OCI-LY7 (cell line): ENCODE results near the gene UHRF1. TPM values are rescaled to one million over a fixed set of nuclear protein-coding genes. Genes with fewer than 3 reads are reported as not detected.

Source experiments
- BruUV-seq: library from RNA; stranded (reverse); fragments of 400-500 nt; replicated peaks from 2 replicates; lab custom pipeline; 2021; lab: Mats Ljungman, UMichigan
- CTCF ChIA-PET: fragments of 300-600 bp; sonication (Branson Sonifier 250); formaldehyde crosslinking; loops from one replicate; lab custom pipeline; 2022; ENCODE audit warnings: antibody characterized with exemption; ENCODE audit not compliant: unreplicated experiment; lab: Charles Lee
- POLR2A ChIA-PET: fragments of 300-600 bp; sonication (Branson Sonifier 250); formaldehyde crosslinking; loops from one replicate; lab custom pipeline; 2022; ENCODE audit warnings: antibody characterized with exemption; lab: Charles Lee
- DNase-seq: peaks from one replicate; pipeline ENCODE4 v3.0.0-alpha.2; 2015; ENCODE audit warnings: low spot score
- H2AFZ ChIP-seq: fragments of 200-600 bp; sonication (generic), shearing (Covaris generic); 2 replicates; pipeline ENCODE4 v1.6.1; 2014; ENCODE audit warnings: mild to moderate bottlenecking, antibody characterized with exemption, low read length, moderate library complexity
- H3K27ac ChIP-seq: fragments of 200-600 bp; sonication (generic); 2 replicates; pipeline ENCODE4 v1.5.1; 2014; ENCODE audit warnings: mixed run types, low read depth, mild to moderate bottlenecking, moderate library complexity, low read length, inconsistent platforms; ENCODE audit not compliant: poor library complexity, severe bottlenecking
- H3K36me3 ChIP-seq: fragments of 200-600 bp; sonication (generic); 2 replicates; pipeline ENCODE4 v1.6.1; 2014; ENCODE audit warnings: mild to moderate bottlenecking, antibody characterized with exemption, low read length, moderate library complexity, mixed read lengths; ENCODE audit not compliant: insufficient read depth
- H3K4me1 ChIP-seq: fragments of 200-600 bp; sonication (generic); 2 replicates; pipeline ENCODE4 v1.5.1; 2014; ENCODE audit warnings: mild to moderate bottlenecking, low read length; ENCODE audit not compliant: insufficient read depth, poor library complexity, severe bottlenecking
- H3K4me2 ChIP-seq: fragments of 200-600 bp; sonication (generic); 2 replicates; pipeline ENCODE4 v1.6.1; 2014; ENCODE audit warnings: mild to moderate bottlenecking, low read length
- H3K4me3 ChIP-seq: fragments of 200-600 bp; sonication (generic); 2 replicates; pipeline ENCODE4 v1.5.1; 2014; ENCODE audit warnings: mild to moderate bottlenecking, low read depth, low read length; ENCODE audit not compliant: poor library complexity, severe bottlenecking
- H3K79me2 ChIP-seq: fragments of 200-600 bp; sonication (generic); 2 replicates; pipeline ENCODE4 v1.6.1; 2016; ENCODE audit warnings: low read depth, mild to moderate bottlenecking, low read length, moderate library complexity, mixed read lengths; ENCODE audit not compliant: insufficient read depth
- H3K9me2 ChIP-seq: fragments of 200-600 bp; sonication (generic); 2 replicates; pipeline ENCODE4 v1.6.1; 2016; ENCODE audit warnings: mild to moderate bottlenecking, low read length, mixed read lengths; ENCODE audit not compliant: insufficient read depth
- H3K9me3 ChIP-seq: fragments of 200-600 bp; sonication (generic); 2 replicates; pipeline ENCODE4 v1.6.1; 2014; ENCODE audit warnings: mild to moderate bottlenecking, mixed run types, low read length, mixed read lengths
- H4K20me1 ChIP-seq: fragments of 200-600 bp; sonication (generic); 2 replicates; pipeline ENCODE4 v1.6.1; 2014; ENCODE audit warnings: mild to moderate bottlenecking, antibody characterized with exemption, low read length, moderate library complexity, mixed read lengths; ENCODE audit not compliant: insufficient read depth
- EZH2phosphoT487 ChIP-seq: fragments of 200-600 bp; sonication (generic); IDR thresholded peaks from 2 replicates; pipeline ENCODE4 v1.6.1; 2018; ENCODE audit warnings: low read depth, borderline replicate concordance, mild to moderate bottlenecking, mixed run types, antibody characterized with exemption, low read length, moderate library complexity, mixed read lengths
- intact Hi-C: fragments of 100-400 bp; cut with micrococcal nuclease; formaldehyde crosslinking; loops from one replicate; pipeline ENCODE4 v1.10.0; 2022; ENCODE audit not compliant: unreplicated experiment
- total RNA-seq, 2 experiments: library from RNA; depleted of rRNA in 1 of 2; stranded (reverse); fragments of >200 nt in 1 of 2; shearing (Covaris generic) in 1 of 2; gene quantifications; 2 replicates each; pipeline ENCODE4 v1.2.3, GENCODE V29; 2014 to 2022
- TF ChIP-seq, protein P1 (sequence below): fragments of 200-600 bp; sonication (generic); conservative IDR thresholded peaks from 2 replicates; pipeline ENCODE4 v1.5.1; 2014; ENCODE audit warnings: mild to moderate bottlenecking, antibody characterized with exemption, low read length, moderate library complexity, mixed read lengths

The UHRF1 gene
- total RNA-seq, 2 experiments from 2014 or later, result 141 to 186 TPM

DNA sequence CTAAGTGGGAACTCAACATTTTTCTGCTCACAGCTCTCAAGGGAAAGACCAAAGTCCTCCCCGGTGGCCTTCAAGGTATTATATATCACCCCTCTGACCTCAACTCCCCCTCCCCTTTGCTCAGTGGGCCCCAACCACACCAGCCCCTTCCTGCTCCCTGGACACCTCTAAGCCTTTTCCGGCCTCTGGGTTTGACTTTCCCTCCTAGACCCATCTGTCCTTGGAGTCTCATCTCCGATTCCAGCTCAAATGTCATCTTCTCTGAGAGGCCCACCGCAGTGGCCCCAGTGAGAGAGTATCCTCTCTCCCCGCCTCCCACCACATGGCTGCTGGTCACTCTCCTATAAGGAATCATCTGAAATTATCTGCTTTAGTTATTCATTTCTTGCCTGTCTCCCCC is 941 bp upstream of the UHRF1 start:
- Histone ChIP-seq H4K20me1 (0 out of 2 replicates have a peak, but pooled peaks cover 11% of the 10 kb centered on the region), H3K36me3 (peaks cover 32% of the 10 kb centered on the region), H3K4me2 (no peak overlapping the region), H3K4me3 (no peak overlapping the region), H3K79me2 (peaks cover 35% of the 10 kb centered on the region), H2AFZ (no peak overlapping the region; the same call in 1 of the 2 replicates), H3K27ac (no peak overlapping the region), H3K4me1 (peaks cover 33% of the 10 kb centered on the region), H3K9me2 (no peaks in the 10 kb centered on the region), H3K9me3 (no peaks in the 10 kb centered on the region)
- BruUV-seq, result no TSS peak
- ChIA-PET CTCF (no interaction called here), POLR2A (no interaction called here)
- no peak for DNase-seq
- TF ChIP-seq, protein P1, sequence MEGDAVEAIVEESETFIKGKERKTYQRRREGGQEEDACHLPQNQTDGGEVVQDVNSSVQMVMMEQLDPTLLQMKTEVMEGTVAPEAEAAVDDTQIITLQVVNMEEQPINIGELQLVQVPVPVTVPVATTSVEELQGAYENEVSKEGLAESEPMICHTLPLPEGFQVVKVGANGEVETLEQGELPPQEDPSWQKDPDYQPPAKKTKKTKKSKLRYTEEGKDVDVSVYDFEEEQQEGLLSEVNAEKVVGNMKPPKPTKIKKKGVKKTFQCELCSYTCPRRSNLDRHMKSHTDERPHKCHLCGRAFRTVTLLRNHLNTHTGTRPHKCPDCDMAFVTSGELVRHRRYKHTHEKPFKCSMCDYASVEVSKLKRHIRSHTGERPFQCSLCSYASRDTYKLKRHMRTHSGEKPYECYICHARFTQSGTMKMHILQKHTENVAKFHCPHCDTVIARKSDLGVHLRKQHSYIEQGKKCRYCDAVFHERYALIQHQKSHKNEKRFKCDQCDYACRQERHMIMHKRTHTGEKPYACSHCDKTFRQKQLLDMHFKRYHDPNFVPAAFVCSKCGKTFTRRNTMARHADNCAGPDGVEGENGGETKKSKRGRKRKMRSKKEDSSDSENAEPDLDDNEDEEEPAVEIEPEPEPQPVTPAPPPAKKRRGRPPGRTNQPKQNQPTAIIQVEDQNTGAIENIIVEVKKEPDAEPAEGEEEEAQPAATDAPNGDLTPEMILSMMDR, result no peak
- TF ChIP-seq EZH2phosphoT487, result no peak
- intact Hi-C loops, result no loop called here

DNA sequence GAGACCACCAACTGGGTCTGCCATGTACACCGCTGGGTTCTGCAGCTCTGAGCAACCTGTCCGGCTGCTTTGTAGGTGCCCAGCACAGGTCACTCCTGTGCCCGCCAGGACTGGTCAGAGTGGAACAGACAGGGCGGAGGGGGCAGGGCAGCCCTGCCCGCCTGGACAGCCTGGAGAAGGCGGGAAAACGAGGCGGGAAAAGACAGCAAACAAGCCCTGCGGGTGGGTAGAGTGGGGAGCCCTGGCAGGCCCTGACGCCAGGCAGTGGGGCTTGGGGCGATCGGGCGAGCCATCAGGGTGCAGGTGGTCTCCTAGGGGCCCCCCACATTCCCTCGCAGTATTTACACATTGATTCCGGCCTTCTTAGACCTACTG is 533 bp upstream of the UHRF1 start:
- H3K4me3 ChIP-seq, result peak overlapping the region; percentile 97

More for the DNA sequence above, 533 bp upstream of the UHRF1 start:
- Histone ChIP-seq H3K27ac (peak overlapping the region; percentile 80), H3K4me1 (peaks cover 33% of the 10 kb centered on the region), H2AFZ (peak overlapping the region; percentile 26), H3K79me2 (peaks cover 39% of the 10 kb centered on the region), H3K9me3 (no peaks in the 10 kb centered on the region), H4K20me1 (0 out of 2 replicates have a peak, but pooled peaks cover 11% of the 10 kb centered on the region), H3K36me3 (peaks cover 36% of the 10 kb centered on the region), H3K9me2 (no peaks in the 10 kb centered on the region), H3K4me2 (peak overlapping the region; percentile 55)
- POLR2A ChIA-PET, result no interaction called here
- DNase-seq, result no peak
- intact Hi-C loops, result no loop called here
- TF ChIP-seq, protein P1, result no peak
- TF ChIP-seq EZH2phosphoT487, result no peak
- BruUV-seq, result no TSS peak
- CTCF ChIA-PET, result no interaction called here
